ENCODE data around the gene TPSAB1.
"Not testable (repeated sequence)": the region's sequence is repeated elsewhere in the genome, so short reads cannot be mapped to it uniquely, and the experiment has no call there.

TPSAB1 gene

GRCh38 chr16:1245452-1246020, 5.0 kb downstream of the TPSAB1 start:
- FAIRE-seq (no peak), DNase-seq (ENCODE audit: insufficient read length, low spot score) (no peak)
- TF ChIP-seq, protein P1, sequence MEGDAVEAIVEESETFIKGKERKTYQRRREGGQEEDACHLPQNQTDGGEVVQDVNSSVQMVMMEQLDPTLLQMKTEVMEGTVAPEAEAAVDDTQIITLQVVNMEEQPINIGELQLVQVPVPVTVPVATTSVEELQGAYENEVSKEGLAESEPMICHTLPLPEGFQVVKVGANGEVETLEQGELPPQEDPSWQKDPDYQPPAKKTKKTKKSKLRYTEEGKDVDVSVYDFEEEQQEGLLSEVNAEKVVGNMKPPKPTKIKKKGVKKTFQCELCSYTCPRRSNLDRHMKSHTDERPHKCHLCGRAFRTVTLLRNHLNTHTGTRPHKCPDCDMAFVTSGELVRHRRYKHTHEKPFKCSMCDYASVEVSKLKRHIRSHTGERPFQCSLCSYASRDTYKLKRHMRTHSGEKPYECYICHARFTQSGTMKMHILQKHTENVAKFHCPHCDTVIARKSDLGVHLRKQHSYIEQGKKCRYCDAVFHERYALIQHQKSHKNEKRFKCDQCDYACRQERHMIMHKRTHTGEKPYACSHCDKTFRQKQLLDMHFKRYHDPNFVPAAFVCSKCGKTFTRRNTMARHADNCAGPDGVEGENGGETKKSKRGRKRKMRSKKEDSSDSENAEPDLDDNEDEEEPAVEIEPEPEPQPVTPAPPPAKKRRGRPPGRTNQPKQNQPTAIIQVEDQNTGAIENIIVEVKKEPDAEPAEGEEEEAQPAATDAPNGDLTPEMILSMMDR (IDR thresholded peaks at IDR 0.05; ENCODE audit: insufficient read depth, missing control alignments): no peak

DNA sequence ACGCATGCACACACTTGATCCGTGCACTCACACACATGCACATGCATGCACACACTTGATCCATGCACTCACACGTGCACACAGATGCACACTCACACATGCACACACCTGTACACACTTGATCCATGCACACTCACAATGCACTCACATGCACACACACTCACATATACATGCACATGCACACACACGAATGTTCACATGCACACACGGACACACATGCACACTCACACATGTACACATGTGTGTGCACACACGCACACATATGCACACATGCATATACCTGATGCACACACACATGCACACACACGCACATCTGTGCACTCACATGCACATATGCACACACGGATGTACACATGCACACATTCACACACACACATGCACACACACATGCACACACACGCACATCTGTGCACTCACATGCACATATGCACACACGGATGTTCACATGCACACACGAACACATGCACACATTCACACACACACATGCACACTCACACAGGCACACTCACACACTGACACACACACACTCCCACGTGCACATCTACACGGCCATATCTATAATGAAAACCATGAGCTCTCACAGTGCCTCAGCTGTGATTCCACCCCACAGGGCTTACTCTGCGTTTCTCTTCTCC, 7.5 kb downstream of the TPSAB1 start:
- not testable (repeated sequence) for FAIRE-seq; DNase-seq (ENCODE audit: insufficient read length, low spot score)

DNA sequence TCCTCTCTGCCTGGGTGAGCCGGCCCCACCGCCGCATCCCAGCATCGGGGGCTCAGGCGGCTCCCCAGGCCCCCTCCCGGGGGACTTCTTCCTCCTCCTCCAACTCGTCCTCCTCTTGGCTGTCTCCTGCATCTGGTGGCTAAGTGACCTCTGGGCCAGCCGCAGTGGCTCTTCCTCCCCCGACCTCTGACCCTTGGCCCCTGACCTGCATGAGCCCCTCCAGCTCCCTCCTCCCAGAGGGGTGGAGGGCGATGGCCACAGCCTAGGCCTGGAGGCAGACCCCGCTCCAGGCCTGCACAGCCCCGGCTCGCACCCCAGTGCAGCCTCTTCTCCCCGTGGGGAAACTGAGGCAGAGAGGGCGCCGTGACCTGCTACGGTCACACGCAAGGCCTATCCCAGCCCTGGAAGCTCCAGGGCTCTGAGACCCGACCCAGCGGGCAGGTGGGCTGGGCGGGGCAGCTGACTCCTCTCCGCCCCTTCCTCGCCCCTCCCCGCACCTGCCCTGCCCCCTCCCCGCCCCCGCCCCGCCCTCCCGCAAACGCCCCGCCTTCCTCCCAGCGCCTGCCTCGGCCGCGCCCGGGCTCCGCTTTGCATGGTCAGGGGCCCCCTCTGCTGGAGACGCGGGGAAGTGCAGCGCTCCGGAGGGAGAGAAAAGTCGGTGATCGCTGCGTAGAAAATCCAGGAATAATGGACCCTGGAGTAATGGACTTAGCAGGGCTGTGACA, 8.7 kb downstream of the TPSAB1 start:
- not testable (repeated sequence) for FAIRE-seq; DNase-seq (ENCODE audit: insufficient read length, low spot score)

DNA sequence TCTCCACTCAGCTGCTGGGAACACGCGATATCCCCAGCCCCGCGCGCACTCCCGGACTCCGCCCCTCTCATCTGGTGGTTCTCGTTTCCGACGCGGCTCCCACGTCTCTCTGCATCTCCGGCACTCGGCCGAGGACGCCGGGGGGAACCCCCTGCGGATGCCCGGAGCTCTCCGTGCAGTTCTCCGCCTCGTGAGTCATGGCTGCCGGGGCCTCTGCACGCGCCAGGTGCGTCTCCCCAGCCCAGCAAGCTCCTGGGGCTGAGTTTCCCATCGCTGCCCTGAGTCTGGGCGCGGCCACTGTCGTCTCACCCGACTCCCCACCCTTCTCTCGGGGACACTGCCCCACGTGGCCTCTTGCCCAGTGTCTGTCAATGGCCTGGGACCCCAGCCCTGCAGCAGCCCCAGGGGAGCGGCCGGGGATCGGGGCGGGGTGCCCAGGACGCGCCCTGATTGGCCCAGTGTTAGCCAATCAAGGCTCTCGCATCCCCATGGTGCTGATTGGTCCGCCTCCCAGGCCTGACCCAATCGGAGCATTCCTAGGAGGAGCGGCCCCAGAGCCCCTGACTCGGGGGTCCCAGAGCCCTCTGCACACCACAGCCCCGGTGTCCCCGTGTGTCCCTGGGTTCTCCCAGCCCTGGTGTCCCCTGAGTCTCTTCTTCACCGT, 13.3 kb downstream of the TPSAB1 start:
- not testable (repeated sequence) for FAIRE-seq; DNase-seq (ENCODE audit: insufficient read length, low spot score)

DNA sequence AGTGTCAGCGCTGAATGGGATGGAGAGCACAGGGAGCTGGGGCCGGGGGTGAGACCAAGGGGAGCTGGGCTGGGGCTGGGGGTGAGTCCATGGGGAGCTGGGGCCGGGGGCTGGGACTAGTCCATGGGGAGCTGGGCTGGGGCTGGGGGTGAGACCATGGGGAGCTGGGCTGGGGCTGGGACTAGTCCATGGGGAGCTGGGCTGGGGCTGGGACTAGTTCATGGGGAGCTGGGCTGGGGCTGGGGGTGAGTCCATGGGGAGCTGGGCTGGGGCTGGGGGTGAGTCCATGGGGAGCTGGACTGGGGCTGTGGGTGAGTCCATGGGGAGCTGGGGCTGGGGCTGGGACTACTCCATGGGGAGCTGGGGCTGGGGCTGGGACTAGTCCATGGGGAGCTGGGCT, 14.3 kb downstream of the TPSAB1 start:
- not testable (repeated sequence) for FAIRE-seq; DNase-seq (ENCODE audit: insufficient read length, low spot score)

DNA sequence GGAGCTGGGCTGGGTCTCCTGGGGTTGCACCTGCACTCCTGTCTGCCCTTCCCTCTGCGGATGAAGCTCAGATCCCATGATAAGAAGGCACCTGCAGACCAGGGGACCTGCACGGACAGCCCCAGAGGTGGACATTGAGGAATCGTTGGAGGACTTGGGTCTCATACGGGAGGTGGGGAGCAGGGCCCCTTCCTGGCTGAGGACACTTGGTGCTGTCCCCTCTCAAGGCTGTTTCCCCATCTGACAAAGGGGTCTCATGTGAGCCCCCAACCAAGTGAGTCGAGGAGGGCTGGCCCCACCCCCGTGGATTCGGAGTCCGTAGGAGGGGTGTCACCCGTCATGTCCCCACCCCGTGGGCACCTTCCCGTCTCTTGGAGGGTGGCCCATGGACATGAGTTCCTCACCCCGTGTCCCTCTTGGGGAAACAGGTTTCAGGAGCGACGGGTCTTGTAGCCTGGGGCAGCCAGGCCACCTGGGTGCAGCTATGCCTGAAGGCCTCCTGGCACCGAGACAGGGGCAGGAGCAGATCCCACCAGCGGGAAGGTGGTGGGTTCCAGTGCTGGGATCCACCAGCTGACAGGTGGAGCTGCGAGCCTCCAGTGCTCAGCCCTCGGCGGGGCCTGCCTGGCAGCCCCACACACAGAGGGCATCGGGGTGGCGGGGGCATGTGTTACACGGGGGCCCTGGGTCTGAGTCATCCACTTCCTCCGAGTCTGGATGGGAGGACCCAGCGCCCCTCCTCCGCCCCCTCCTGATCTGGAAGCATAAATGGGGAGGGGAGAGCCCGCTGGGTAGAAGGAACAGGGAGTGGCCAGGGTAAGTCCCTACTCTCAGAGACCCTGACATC, 15.0 kb downstream of the TPSAB1 start, which contains the start of gene TPSD1:
TPSD1 (plus strand) TSS at position 794 of the 847 bp plus-strand sequence. CDS start 212 bp downstream, outside the sequence.
- FAIRE-seq; DNase-seq (ENCODE audit: insufficient read length, low spot score): not testable (repeated sequence)

GRCh38 chr16:1256296-1256873, 15.9 kb downstream of the TPSAB1 start:
- FAIRE-seq: not testable (repeated sequence)

GRCh38 chr16:1256874-1257322, 16.4 kb downstream of the TPSAB1 start:
- FAIRE-seq (no peak), DNase-seq (ENCODE audit: insufficient read length, low spot score) (no peak)
- TF ChIP-seq, protein P1 (IDR thresholded peaks at IDR 0.05; ENCODE audit: insufficient read depth, missing control alignments): no peak

More at GRCh38 chr16:1256296-1256873, 15.9 kb downstream of the TPSAB1 start:
- DNase-seq (ENCODE audit: insufficient read length, low spot score): not testable (repeated sequence)

DNA sequence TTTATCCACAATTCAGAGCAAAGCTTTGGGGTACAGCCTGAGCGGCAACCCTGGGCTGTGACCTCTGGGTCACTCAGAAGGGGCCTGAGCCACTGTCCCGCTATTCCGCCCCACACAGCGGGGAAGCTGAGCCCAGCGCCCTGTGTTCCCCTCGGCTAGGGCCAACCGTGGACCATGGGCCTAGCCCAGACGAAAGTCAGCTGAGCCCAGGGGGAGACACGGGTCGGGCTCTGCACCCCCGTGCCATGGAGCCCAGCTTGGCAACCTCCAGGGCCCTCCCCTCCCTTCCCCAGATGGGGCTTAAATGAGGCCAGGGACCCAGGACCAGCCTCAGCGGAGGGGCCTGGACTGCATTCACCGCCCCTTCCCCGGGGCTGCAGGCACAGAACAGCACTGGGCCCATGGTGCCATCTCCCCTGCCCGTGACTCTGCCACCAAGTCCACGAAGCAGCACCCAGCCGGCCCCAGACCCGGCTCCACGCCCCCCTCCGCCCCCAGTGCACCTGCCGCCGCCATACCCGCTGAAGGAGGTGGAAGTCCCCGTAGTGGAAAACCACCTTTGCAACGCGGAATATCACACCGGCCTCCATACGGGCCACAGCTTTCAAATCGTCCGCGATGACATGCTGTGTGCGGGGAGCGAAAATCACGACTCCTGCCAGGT, 17.2 kb downstream of the TPSAB1 start:
- FAIRE-seq: no peak
- DNase-seq (ENCODE audit: insufficient read length, low spot score): no peak
- TF ChIP-seq, protein P1 (IDR thresholded peaks at IDR 0.05; ENCODE audit: insufficient read depth, missing control alignments): no peak
